ENCODE results near the gene RNU6-1.

- TF ChIP-seq CTCF (conservative IDR thresholded peaks at IDR 0.05 in 1 of 2, IDR thresholded peaks at IDR 0.05 in 1 of 2; ENCODE audit: low read depth in 1 of 2, low read length in 2 of 2) (peak; percentile 74 to 77), EZH2 (IDR thresholded peaks at IDR 0.05; ENCODE audit: low read length, missing control alignments) (no peak)
These were observed 3.4 kb downstream of the RNU6-1 start for GRCh38 chr15:67836477-67836876.

All from fibroblast of lung (primary cell).